ENCODE results near the gene KLHL28. TPM values are rescaled to one million over a fixed set of nuclear protein-coding genes. Genes with fewer than 3 reads are reported as not detected.

The KLHL28 gene
- total and polyA plus RNA-seq, 8 donors = 1.5 to 9.2 (median 5.8) TPM

DNA sequence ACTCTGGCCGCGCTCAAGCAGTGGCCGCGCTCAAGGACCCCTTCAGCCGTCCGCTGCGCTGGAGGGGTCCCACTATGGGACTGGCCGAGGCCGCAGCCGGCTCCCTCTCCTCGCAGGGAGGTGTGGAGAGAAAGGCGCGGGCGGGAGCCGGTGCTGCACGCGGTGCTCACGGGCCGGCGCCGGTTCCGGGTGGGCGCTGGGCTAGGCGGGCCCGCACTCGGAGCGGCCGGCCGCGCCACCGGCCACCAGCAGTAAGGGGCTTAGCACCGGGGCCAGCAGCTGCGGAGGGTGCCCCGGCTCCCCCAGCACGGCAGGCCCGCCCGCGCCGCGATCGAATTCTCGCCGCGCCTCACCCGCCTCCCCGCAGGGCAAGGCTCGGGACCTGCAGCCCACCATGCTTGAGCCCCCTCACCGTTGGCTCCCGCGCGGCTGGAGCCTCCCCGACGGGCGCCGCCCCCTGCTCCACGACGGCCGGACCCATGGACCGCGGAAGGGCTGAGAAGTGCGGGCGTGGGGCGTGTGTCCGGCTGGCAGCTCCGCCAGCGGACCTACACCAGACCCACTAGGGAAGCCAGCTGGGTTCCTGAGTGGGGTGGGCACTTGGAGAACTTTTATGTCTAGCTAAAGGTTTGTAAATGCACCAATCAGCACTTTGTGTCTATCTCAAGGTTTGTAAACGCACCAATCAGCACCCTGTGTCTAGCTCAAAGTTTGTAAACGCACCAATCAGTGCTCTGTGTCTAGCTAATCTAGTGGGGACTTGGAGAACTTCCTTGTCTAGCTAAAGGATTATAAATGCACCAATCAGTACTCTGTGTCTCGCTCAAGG, 49.5 kb downstream of the KLHL28 start:
- no peak for TF ChIP-seq CTCF (IDR thresholded peaks at IDR 0.05)
- H3K4me1 ChIP-seq = peaks cover 0 to 3% (median 0%) of the 10 kb centered on the region in 3 donors
- no peak overlapping the region for H3K27ac ChIP-seq
- no peaks in the 10 kb centered on the region for H3K9me3 ChIP-seq
- ATAC-seq (peak; percentile 38 to 67 (median 50)), FAIRE-seq (no peak), DNase-seq (peak in 3 of 6 donors; percentile 11 to 74 (median 65))
- H3K36me3 ChIP-seq = no peaks in the 10 kb centered on the region
- no peaks in the 10 kb centered on the region for H3K27me3 ChIP-seq
- intact Hi-C loops (cut with DNase I) = loop anchor here in 2 of 3 donors (5.0 to 10.0 kb wide), 2 partner anchors 353 to 355 kb away; no protein-coding TSS in a partner anchor
- H3K4me3 ChIP-seq = peak overlapping the region; percentile 13 to 54 (median 30)
- 14 to 25% methylated on average over 35 to 69 of the region's 69 CpGs for WGBS, 2 donors

- 70 to 85% methylated on average over 2 of the region's 2 CpGs for WGBS, 2 donors
- intact Hi-C loops (cut with DNase I) = loop anchor here in 2 of 3 donors (5.0 to 10.0 kb wide), 2 partner anchors 354 to 356 kb away; no protein-coding TSS in a partner anchor
- no peak for TF ChIP-seq CTCF (IDR thresholded peaks at IDR 0.05)
- ATAC-seq (no peak), DNase-seq (no peak), FAIRE-seq (no peak)
- H3K27ac ChIP-seq = no peak overlapping the region
- H3K9me3 ChIP-seq = no peaks in the 10 kb centered on the region
- H3K4me3 ChIP-seq = no peak overlapping the region
- H3K36me3 ChIP-seq = no peaks in the 10 kb centered on the region
- H3K27me3 ChIP-seq = no peaks in the 10 kb centered on the region
- H3K4me1 ChIP-seq = peaks cover 0 to 3% (median 0%) of the 10 kb centered on the region in 3 donors
Observed at GRCh38 chr14:44910821-44911220, 50.9 kb downstream of the KLHL28 start.

- TF ChIP-seq CTCF (IDR thresholded peaks at IDR 0.05) = no peak
- no peaks in the 10 kb centered on the region for H3K27me3 ChIP-seq
- H3K27ac ChIP-seq = no peak overlapping the region
- no peak for ATAC-seq
- H3K4me1 ChIP-seq = peaks cover 0 to 12% (median 0%) of the 10 kb centered on the region in 3 donors
- H3K9me3 ChIP-seq = no peaks in the 10 kb centered on the region
- H3K36me3 ChIP-seq = peaks cover 0 to 7% (median 0%) of the 10 kb centered on the region in 3 donors
- intact Hi-C loops (cut with DNase I) = no loop called here
- DNase-seq = no peak
- no peak overlapping the region for H3K4me3 ChIP-seq
- no peak for FAIRE-seq
- 39 to 48% methylated on average over 2 of the region's 2 CpGs for WGBS, 2 donors
Observed at GRCh38 chr14:44901696-44902095, 60.1 kb downstream of the KLHL28 start.

DNA sequence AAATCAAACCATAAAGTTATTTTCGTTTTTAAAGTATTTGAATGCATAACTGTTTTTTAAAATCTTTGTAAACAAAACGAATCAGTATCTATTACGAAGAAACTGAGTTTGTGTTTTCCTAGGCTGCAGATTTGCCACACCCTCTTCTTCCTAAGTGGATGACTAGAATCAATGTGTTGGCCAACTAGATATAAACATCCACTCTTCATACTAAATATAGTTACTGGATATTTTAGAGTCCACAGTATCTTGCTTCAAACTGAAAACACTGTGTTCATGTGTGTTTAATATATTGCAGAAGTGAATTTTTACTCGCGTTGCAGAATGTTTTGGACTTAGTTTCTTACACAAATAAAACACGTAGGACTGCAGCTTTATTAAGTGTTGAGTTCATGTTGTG, 63.2 kb downstream of the KLHL28 start:
- no peaks in the 10 kb centered on the region for H3K27me3 ChIP-seq
- peaks cover 0 to 17% (median 0%) of the 10 kb centered on the region in 3 donors for H3K4me1 ChIP-seq
- no peak for ATAC-seq
- no peaks in the 10 kb centered on the region for H3K36me3 ChIP-seq
- WGBS, 2 donors = 34 to 39% methylated on average over 6 of the region's 6 CpGs
- peak; percentile 61 for FAIRE-seq
- intact Hi-C loops (cut with DNase I) = no loop called here
- H3K9me3 ChIP-seq = no peaks in the 10 kb centered on the region
- H3K27ac ChIP-seq = no peak overlapping the region
- DNase-seq = no peak
- no peak for TF ChIP-seq CTCF (IDR thresholded peaks at IDR 0.05)
- peak overlapping the region in 2 of 4 donors; percentile 86 to 94 for H3K4me3 ChIP-seq

DNA sequence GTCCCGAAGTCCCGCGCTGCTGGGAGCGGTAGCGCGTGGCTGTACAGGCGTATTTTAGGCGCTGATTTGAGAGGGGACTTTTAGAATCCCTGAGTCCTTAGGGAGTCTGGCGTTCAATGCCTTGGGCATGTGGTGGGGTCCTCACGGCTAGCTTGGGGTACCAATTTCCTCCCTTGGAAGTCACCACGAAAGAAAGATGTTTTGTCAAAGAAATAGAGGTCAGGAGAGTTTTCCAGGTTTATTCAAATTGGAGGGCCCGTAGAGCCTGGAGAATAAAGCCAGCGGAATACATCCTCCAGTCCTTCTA, 63.9 kb downstream of the KLHL28 start:
- H3K27ac ChIP-seq = peak overlapping the region; percentile 98 to 99 (median 98)
- H3K4me1 ChIP-seq = peaks cover 0 to 17% (median 0%) of the 10 kb centered on the region in 3 donors
- no peak for TF ChIP-seq CTCF (IDR thresholded peaks at IDR 0.05)
- WGBS, 2 donors = 2% methylated on average over 13 of the region's 13 CpGs
- no peaks in the 10 kb centered on the region for H3K9me3 ChIP-seq
- no peak for FAIRE-seq
- intact Hi-C loops (cut with DNase I) = no loop called here
- no peaks in the 10 kb centered on the region for H3K36me3 ChIP-seq
- DNase-seq = no peak
- ATAC-seq = no peak
- peak overlapping the region; percentile 85 to 94 (median 90) for H3K4me3 ChIP-seq
- H3K27me3 ChIP-seq = no peaks in the 10 kb centered on the region
